Stimulated activated CD4-positive, alpha-beta T cell treated with anti-CD3 and anti-CD28 coated beads, TNF-alpha, amount 100 ng/mL, for 48 hours (primary cell): Measurements from ENCODE around the gene VPS13C.
A peak's percentile ranks its signal among the peaks of the same experiment; 100 is the strongest.

Experiments
- DNase-seq, 3 donors: peaks; one replicate each; pipeline ENCODE4 v3.0.0-alpha.2; 2020; ENCODE audit warnings: low read depth in 3 of 3

VPS13C gene

DNA sequence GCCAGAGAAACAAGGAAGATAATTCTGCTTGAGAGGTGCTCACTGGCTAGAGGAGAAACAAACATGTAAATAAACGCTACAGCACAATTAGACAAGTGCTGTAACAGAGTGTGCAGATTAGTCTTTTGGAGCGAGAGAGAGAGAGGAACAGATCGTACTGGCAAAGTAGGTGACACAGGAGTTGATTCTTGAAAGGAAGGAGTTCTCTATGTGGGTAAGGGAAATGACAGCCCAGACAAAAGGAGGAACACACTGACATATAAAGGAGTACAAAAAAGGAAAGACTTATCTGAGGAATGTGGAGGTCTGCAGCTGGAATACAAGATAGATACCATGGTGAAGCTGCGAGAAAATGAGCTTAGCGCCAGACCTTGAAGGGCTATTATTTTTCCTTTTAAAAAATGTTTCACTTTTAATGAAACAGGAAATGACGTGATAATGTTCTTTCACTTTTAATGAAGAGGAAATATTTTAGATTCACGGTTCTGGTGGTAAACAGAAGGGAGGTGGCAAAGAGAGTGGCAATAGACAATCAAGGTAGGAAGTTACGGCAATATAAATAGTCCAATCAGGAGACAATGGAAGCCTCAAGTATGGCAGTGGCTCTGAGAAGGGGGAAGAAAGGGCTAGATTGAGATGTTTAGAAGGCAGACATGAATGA is 202.9 kb downstream of the VPS13C start:
- DNase-seq, result no peak

DNA sequence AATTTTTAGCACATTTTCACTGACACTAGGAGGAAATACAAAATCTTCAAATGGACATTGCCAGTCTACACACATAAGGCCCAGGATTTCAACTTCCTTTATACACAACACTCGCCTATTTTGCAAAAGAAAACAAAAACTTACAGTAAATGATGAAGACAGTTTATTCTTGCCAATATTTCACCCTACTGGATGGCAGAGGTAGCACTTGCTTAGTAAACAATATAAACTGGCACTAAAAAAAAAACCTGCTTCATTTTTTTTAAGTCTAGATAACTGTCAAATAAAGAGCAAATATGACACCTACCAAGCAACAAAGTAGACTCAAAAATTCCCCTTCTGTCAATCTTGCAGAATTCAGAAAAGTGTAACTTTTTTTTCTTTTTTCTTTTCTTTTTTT is 204.0 kb downstream of the VPS13C start:
- DNase-seq, result no peak

DNA sequence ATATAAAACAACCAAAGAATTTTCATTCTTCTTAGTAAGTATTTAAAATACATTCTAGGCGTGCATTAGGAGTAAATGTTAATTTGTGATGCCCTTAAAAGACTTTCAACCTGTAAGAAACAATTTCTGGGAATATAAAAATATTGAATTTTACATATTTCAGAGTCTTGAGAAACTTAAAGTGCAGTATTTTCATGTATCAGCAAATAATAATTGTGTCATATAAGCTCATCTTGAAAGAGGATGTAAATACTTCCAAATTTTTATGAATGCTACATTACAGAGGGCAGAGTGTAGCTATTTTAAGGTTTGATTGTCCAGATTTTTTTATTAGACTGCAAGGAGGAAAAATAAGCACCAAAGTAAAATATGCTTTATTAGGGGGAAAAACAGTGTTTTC is 207.1 kb downstream of the VPS13C start:
- DNase-seq, result no peak

DNA sequence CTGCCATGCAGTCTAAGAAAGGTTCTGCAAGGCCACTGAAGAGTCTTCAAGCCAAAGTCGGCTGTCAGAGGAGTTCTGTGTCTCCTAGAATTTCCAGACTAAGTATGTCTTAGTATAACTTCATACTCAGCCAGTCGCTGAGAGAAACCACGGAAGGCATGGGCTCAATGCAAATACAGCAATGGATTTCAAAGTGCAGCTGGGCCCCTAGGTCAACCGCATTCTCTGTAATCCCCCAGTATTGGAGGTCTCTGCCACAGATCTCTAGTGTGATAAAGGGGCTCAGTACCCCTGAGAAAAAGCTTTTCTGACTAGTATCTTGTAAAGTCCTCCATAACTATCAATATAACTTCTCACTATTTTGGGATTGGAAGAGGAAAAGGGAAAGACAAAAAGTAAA is 208.3 kb downstream of the VPS13C start:
- no peak for DNase-seq

DNA sequence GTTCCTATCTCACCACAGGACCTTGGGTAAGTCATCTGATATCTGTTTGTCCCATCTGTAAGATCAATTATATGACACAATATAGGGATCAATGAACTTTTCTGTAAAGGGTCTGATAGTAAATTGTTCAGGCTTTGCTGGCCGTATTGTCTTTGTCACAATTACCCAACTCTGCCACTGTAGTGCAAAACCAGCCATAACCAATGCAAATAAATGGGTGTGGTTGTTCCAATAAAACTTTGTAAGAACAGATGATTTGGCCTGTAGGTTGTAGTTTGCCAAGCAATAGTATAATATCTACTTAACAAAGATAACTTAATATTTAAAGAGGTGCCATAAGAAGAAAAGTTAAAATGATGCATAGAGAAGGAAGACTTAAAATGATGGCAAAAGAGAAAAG is 210.8 kb downstream of the VPS13C start:
- no peak for DNase-seq

DNA sequence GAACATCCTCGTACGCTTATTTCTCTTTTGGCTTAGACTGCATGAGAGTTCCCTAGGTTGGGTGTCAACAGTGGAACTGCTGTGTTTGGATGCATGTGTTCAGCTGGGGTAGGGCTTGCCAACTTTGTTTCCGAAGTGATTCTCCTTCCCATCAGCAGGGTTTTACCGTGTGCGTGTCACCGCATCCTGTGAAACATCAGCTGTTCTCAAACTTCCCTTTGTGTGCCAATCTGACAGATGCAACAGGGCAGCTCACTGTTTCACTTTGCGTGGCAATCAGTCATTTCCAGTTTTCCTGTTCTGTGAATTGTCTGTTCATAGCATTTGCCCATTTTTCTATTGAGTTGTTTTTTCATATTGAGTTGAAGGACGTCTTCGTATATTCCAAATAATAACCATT is 218.8 kb downstream of the VPS13C start:
- DNase-seq, result no peak

DNA sequence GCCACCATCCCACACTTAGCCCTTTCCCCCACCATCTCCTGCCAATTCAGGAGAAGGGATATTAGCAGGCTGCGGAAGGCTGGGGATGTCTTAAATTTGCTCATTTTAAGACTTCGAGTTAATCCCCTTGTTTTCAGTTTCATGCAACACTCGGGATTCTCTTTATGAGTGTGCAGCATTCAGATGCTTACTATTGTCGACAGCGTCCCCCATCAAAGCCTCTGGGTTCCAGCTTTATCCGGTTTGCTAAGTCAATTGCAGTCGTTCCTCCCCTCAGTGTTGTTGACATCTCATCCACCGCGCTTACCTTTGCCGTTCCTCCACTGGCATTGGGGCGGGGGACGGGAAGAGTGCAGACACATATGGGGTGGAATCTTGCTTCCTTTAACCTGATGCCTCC is 220.2 kb downstream of the VPS13C start:
- no peak for DNase-seq

DNA sequence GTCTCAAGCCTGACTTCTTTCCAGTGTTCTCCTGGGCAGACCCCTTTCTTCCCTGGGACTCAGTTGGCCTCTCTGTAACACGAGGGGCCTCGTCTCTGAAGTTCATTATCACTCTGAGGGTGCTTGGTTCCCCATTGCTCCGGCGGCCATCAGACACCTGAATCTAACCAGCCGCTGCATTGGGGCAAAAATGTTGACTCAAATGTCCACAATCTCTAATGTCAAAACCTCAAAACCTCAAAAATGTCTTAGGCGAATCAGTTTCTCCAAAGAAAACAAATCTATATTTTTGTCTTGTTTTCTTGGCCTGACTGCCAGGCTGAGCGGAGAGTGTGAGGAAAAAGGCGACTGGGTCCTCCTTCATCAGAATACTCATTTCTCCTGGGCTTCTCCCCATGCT is 220.7 kb downstream of the VPS13C start:
- DNase-seq, result no peak

DNA sequence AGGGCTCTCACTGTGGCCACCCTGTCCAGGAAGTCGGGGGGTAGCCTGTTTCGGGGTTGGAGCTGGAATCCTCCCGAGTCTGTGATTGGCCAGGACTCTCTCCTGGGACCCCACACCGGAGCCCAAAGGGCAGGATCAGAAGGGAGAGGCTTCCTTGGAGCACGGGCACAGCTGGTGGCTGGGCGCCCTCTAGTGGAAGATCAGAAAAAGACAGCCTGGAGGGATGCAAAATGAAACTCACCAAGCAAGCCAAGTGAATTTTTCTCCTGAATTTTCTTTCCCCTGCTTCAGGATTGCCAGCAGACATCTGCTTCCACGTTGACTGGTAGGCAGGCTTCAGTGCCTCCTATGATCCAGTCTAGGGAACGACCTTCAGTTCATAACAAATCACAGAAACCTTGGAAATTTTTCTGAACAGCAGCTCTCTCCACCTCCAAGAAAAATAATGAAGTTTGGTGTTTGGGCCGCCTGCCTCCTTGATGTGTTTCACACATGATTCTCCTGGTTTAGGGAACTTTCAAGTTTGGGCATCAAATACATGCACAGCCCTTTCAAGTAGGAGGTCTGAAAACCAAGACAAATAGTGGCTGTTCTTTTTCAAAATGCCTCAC is 224.6 kb downstream of the VPS13C start:
- DNase-seq, result peak; percentile 23 to 40 (median 35)

DNA sequence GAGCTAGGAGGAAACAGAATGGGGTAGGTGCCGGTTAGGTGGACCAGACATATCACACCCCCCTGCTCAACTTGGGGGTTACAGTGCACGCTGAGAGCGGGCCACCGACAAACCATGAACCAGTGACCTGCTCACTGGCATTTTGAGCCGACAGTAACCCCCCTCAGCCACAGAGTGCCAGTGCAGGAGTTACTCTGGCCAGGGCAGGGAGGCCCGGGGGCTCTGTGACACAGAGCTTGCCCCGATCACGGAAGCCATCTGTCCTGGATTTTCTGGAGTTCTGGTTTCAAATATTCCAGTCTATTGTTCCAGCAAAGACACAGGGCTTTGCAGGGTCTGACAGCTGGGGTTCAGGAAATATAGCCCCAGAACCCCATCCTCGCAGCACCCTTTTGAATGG is 225.2 kb downstream of the VPS13C start:
- DNase-seq, result no peak

DNA sequence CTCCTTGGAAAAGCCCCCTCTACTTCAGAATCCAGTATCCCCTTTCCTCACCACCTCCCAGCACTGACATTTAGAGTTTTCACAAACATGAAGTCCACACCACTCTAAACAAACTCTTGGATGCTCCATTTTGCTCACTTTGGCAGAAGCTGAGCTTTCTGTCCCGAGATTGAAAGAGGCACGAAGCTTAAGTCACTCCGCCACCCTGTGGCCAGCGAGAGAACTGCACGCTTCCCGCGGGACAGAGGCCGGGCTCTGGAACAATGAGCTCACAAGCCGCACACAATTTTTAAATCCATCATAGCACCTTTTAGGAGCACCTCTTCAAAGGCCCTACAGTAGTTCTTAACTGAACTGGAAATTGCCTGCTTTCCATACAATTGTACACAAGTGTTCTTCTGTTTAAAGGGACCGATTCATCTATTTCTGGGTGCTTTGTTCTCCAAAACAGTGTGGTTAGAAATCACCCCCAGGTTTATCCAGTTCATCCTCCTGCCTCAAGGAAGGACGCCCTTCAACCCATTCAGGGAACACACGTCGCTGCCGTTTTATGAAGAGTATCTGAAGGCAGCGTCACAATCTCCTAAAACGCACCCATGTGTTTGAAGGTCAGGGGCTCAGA is 226.1 kb downstream of the VPS13C start:
- DNase-seq, result peak; percentile 46 to 61 (median 58)

DNA sequence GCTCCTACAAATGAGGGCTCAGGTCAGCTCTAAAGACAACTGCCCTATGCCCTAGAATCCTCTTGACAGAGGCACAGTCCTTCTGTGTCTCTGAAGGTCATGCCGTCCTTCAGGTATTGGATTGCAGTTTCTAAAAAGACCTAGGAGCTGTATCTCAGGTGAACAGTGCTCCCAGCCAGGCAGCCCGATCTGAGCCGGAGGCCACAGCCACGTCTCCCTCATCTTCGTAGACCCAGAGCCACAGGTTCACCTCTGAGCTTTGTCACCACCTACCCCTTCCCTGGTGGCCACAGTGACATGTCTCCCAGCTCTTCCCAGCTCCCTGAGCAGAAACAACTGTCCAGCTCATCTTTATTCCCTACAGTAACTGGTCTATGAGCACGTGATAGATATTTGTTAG is 228.0 kb downstream of the VPS13C start:
- no peak for DNase-seq

DNA sequence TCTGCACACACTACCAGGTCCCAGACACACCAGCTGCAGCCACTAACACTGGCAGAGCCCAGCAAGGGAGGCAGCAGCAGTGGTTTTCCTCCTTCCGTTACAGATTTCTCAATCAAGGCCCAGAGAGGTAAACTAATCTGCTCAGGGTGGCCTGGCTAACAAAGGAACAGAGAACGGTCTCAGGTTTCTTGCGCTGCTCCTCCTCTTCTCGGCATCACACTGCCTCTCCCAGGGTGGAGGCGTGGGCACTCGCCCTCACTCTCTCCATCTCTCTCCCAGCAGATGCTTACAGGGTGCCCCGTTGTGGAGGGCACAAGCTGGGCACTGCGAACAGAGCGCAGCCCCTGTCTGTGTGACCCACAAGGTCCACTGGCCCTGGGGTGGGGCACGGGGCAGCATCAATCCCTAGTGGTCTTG is 228.7 kb downstream of the VPS13C start:
- DNase-seq, result no peak

DNA sequence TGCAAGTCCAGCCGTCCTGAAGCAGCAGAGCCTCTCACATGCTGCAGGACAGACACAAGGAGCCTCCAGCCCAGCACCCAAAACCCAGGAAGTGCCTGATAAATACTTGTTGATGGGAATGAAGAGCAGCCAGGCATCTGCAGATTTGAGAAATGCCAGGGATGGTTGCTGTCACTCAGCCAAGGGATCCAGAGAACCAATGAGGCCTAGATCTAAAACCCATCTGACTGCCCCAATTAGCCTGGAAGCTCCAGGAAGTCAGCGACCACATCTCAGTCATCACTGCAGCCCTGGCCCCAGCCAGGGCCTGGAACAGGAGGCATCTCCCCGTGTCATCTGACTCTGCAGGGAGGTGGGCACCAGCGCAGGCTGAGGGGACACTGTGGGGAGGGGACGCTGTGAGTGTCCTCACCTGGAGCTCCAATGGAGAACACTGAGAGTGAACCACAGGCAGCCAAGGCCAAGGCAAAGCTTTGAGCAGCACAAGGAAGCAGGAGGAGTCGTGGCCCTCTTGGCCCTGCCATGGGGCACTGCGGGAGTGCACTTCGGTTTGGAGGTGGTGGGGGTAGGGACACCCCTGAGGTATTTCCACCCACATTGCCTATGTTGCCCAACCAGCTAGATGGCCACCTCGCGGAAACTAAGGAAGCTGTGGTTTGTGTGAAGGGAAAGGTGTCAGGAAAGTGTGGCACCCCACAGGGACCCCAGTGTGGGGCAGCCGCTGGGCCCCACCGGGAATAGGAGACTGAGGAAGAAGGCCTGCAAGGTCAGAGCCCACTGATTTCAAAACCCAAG is 229.5 kb downstream of the VPS13C start:
- no peak for DNase-seq

DNA sequence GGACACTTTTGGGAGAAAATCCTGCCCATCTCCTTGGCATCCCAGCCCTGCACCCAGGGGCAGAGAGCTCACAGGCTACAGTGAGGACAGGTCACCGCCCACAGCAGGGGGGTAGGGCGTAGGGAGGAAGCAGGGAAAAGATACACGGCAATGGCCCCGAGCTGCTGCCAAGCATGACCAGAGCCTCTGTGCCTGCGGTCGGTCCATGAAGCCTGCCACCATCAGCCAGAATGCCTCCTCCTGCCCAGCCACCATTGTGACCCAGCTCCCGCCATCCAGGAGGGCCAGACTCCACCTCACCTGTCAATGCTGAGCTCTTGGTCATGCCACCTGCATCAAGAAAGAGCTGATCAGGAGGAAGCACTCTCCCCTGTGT is 230.7 kb downstream of the VPS13C start:
- no peak for DNase-seq

DNA sequence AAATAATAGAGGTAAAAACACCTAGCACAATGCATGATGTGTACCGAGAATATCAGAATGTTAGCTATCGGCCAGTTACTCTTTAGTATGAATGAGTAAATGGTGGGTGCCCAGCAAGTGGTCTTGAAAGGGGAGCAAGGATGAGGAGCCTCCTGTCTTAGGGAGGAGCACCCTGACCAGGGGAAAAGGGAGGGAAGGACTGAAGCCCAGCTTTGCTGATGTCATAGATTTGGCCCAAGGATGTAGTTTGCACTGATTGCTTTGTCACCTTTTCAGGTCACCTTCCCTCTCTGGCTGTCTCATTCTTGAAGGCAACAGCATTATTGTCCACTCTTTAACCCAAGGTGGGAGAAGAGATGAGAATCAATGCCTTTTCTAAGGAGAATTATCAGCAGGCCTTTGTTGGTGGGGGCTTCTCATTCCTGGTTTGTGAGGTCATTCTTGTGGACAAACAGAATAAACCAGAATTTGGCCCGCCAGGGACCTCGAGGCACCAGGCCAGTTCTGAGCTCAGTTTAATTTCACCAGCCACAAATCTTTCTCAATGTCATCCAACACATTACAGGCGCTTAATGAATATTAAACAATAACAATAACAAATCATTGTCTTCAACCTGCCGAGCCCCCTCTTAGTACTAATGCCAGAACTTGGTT is 231.3 kb downstream of the VPS13C start:
- no peak for DNase-seq

DNA sequence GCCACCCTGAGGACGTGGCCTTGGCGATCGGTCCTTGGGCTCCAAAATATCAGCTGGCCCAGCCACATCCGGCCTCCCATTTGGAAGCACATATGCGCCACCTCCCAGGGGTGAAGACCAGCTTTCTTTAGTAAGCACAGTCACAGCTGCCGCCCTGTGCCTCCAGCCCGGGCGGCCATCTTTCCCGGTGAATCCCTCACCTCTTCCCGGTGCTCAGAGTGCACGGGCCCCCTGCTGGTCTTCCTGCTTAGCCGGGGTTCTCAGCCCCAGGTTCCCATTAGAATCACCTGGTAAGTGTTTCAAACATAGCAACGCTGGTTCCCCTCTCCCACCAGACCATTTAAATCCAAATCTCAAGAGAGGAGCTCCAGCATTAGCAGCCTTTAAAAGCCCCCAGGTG is 232.2 kb downstream of the VPS13C start:
- DNase-seq, result no peak

DNA sequence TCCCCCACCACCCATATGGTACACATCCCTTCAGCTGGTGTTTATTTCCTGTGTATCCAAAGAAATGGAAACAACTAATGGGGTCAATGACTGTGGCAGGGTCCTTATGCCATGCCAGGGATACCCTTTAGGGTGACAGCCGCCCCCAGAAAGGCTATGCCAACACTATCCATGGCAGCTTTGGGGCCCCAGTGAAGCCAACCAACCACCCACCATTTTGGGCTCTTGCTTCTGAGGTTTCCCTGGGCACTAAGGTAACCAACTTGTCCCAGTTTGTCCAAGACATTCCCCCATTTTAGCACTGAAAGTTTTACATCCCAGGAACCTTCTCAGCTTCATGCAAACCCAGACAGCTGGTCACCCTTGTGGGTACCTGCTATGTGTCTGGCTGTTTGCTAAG is 233.1 kb downstream of the VPS13C start:
- DNase-seq, result no peak

DNA sequence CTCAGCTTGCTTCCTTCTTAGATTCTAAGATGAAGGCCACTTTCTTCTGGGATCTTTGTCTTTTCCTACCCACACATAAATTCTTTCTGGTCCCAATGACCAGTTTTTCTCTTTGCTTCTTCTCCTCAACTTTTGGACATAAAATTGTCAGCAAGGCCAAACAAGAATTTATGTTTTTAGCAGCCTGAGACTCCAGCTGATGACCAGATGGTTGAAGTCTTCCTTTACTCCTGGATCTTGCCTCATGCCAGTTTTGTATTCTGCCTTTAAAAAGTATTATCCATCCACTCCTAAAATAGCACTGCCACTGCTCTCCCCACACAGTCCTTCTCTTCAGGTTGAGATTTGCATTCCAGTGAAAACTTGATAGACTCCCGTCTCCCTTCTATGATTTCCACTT is 236.0 kb downstream of the VPS13C start:
- DNase-seq, result no peak

DNA sequence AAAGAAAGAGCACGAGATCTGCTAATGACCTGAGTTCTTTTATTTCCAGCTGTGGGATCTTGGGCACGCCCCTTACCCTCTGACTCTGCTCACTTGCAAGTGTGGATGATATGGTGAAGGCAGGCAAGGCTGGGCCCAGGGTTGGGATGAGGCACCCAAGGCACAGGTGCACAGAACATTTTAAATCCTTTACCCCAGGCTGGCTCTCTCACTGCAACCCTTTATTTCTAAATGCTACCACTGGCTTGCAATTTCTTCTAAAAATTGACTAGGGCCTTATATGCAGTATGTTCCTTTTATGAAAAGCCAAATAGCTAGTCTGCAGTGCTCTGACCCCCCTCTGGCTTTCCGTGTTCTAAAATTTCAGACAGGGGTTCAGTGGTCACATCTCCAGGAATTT is 237.7 kb downstream of the VPS13C start:
- DNase-seq, result no peak

DNA sequence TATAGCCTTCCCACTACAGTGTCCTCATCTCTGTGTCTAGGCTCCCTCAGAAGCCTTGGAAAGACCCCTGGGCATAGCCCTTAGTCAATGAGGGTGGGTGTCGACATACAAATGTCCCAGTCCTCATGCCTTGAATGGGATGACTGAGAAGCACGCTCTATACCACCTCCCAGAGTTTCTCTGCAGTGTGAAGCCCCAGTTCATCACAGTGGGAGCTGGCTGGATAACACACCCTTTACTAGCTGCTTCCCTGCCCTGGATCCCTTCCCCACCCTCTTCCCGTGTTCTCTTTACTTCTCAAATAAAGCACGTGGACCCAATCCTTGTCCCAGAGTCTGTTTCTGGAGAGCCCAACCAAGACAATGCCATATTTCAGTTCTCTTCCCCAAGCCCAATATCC is 239.3 kb downstream of the VPS13C start:
- DNase-seq, result no peak

DNA sequence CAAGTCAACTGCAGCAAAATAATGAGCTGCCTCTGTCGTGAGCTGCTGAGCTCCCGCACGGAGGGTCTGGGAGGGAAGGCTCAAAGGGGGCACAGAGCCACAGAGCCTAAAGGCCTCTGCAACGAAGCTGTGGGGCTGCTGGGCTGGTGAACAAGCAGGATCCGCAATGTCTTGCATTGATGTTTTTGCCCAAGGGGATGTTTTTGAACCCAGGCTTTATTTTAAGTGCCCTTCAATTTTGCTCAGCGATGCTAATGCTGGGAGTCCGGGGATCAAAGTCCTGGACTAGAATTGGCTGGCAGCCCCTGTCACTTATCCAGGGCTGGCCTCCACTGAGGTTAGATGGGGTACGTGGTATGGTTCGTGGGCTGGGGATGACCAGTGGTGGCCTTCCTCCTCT is 240.0 kb downstream of the VPS13C start:
- no peak for DNase-seq
